Gastrocnemius medialis (tissue), 4 donors: Measurements from ENCODE around the gene SARS2.

ENCODE experiments used
- CTCF ChIP-seq, 5 experiments: fragments of 450-650 bp in 3 of 5; fragments of 200-600 bp in 2 of 5; sonication (generic) in 2 of 5; IDR thresholded peaks in 4 of 5; conservative IDR thresholded peaks in 1 of 5; 1 replicate in 4 of 5; 2 replicates in 1 of 5; pipeline ENCODE4 v1.5.1; 2016 to 2019; ENCODE audit warnings: antibody characterized with exemption in 5 of 5, mild to moderate bottlenecking in 3 of 5, moderate library complexity in 3 of 5
- POLR2A ChIP-seq, 2 donors: fragments of 450-650 bp; IDR thresholded peaks; one replicate each; pipeline ENCODE4 v1.6.1; 2017; ENCODE audit warnings: antibody characterized with exemption in 2 of 2, mild to moderate bottlenecking in 2 of 2, moderate library complexity in 2 of 2

GRCh38 chr19:38899447-38900201, 30.9 kb downstream of the SARS2 start, which contains the start of the genes NFKBIB and SIRT2:
- no peak for TF ChIP-seq CTCF (IDR thresholded peaks at IDR 0.05 in 4 of 5, conservative IDR thresholded peaks at IDR 0.05 in 1 of 5)
- TF ChIP-seq POLR2A (IDR thresholded peaks at IDR 0.05) = peak; percentile 94 to 98
